Limb (tissue), 2 donors: Measurements from ENCODE around the gene MRGPRD.

Source experiments
- DNase-seq, 2 donors: peaks; one replicate each; pipeline ENCODE4 v3.0.0-alpha.2; 2016; ENCODE audit errors: extremely low spot score in 2 of 2

MRGPRD gene

GRCh38 chr11:68947151-68947550 lies 33.6 kb downstream of the MRGPRD start:
- no peak for DNase-seq

- DNase-seq: peak in 1 of 2 donors; percentile 40
Observed at GRCh38 chr11:68946416-68947090, 34.2 kb downstream of the MRGPRD start.

- peak; percentile 10 to 31 for DNase-seq
Observed at GRCh38 chr11:68942751-68943271, 38.0 kb downstream of the MRGPRD start.

- DNase-seq: peak in 1 of 2 donors; percentile 18
Observed at GRCh38 chr11:68942095-68942620, 38.6 kb downstream of the MRGPRD start.

GRCh38 chr11:68941324-68942094 lies 39.3 kb downstream of the MRGPRD start:
- peak in 1 of 2 donors; percentile 23 for DNase-seq

- peak in 1 of 2 donors; percentile 13 for DNase-seq
Observed at GRCh38 chr11:68940651-68941323, 40.0 kb downstream of the MRGPRD start.

GRCh38 chr11:68939583-68940555 lies 40.9 kb downstream of the MRGPRD start:
- DNase-seq: peak in 1 of 2 donors; percentile 16

GRCh38 chr11:68938816-68939582 lies 41.8 kb downstream of the MRGPRD start:
- DNase-seq: peak in 1 of 2 donors; percentile 8

GRCh38 chr11:68938088-68938487 lies 42.7 kb downstream of the MRGPRD start:
- DNase-seq: peak in 1 of 2 donors; percentile 7

GRCh38 chr11:68936676-68937620 lies 43.8 kb downstream of the MRGPRD start:
- DNase-seq: peak in 1 of 2 donors; percentile 19

- DNase-seq: no peak
Observed at GRCh38 chr11:68936358-68936636, 44.5 kb downstream of the MRGPRD start.

- DNase-seq: no peak
Observed at GRCh38 chr11:68935516-68936357, 45.0 kb downstream of the MRGPRD start.

GRCh38 chr11:68935066-68935465 lies 45.7 kb downstream of the MRGPRD start:
- no peak for DNase-seq

- no peak for DNase-seq
Observed at GRCh38 chr11:68934666-68935065, 46.1 kb downstream of the MRGPRD start.

GRCh38 chr11:68934321-68934645 lies 46.5 kb downstream of the MRGPRD start:
- DNase-seq: no peak

GRCh38 chr11:68933605-68934320 lies 47.0 kb downstream of the MRGPRD start:
- DNase-seq: no peak

- no peak for DNase-seq
Observed at GRCh38 chr11:68932933-68933577, 47.7 kb downstream of the MRGPRD start.
